GM12801 (cell line): ENCODE measurements around the gene NPB.

Source experiments
- TF ChIP-seq, protein P1 (sequence below): IDR thresholded peaks from one replicate; pipeline ENCODE4 v1.5.1; 2011; ENCODE audit warnings: control low read depth; ENCODE audit not compliant: insufficient read length; ENCODE audit errors: extremely low read depth

Gene NPB

DNA sequence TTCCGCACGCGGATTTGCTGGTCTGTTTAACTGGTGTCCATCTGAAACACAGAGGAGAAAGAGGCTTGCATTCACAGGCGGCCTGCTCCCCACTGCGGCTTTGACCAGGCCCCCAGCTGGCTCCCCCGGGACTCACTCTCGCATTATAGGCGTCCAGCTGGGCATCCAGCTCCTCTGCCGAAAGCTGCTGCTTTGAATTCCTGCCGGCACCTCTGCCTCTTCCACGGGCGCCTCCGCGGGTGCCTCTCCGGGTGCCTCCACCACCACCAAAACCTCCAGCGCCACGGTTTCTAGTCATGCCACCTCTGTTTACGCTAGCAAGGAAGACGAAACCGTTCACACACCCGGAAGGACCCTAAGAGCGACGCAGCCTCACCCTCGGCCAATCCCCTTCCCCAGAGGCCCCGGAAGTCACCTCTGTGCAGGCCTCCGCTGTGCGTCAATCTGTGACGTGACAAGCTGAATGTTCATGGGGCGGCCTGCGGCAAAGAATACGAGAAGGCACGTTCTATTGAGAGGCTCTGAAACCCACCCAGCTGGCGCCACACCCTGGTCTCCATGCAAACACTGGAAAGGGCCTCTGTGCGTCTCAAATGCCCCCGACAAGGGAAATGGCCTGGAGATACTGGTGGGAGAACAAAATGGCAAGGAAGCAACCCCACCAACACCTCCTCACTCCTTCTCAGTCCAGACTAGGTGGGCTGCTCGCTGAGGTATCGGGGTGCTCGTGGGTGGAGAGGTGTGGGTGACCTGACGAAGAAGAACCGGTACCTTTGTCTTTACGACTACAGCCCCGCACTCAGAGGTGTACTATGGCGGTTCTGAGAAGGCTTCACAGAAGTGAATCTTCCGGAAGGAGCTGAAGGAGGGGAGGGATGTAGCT is 13.7 kb upstream of the NPB start:
- TF ChIP-seq, protein P1, sequence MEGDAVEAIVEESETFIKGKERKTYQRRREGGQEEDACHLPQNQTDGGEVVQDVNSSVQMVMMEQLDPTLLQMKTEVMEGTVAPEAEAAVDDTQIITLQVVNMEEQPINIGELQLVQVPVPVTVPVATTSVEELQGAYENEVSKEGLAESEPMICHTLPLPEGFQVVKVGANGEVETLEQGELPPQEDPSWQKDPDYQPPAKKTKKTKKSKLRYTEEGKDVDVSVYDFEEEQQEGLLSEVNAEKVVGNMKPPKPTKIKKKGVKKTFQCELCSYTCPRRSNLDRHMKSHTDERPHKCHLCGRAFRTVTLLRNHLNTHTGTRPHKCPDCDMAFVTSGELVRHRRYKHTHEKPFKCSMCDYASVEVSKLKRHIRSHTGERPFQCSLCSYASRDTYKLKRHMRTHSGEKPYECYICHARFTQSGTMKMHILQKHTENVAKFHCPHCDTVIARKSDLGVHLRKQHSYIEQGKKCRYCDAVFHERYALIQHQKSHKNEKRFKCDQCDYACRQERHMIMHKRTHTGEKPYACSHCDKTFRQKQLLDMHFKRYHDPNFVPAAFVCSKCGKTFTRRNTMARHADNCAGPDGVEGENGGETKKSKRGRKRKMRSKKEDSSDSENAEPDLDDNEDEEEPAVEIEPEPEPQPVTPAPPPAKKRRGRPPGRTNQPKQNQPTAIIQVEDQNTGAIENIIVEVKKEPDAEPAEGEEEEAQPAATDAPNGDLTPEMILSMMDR: no peak

DNA sequence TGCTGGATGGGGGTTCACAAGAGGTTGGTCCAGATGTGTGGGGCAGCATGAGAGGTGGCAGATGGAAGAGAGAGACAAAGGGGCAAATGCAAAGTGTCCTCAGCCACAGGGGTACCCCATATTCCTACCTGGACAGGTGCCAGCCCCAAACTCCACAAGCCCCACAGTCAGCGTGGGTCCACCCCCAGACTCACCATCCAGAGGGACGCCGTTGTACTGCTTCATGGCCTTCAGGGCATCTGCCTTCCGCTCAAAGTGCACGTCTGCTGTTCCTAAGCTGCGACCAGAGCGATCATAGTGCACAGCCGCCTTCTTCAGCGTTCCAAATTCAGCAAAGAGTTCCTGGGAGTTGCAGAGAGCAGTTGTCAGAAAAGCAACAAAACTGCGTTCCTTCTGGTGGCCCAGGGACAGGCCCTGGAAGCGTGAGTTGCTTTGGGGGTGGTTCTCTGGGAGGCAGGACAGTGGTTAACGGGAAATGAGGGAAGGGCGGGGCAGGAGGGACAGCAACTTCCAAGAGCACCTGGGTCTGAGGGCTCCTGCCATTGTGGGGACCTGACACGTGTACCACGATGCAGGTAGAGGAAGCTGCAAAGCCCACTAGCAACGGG is 12.9 kb upstream of the NPB start:
- TF ChIP-seq, protein P1: no peak

DNA sequence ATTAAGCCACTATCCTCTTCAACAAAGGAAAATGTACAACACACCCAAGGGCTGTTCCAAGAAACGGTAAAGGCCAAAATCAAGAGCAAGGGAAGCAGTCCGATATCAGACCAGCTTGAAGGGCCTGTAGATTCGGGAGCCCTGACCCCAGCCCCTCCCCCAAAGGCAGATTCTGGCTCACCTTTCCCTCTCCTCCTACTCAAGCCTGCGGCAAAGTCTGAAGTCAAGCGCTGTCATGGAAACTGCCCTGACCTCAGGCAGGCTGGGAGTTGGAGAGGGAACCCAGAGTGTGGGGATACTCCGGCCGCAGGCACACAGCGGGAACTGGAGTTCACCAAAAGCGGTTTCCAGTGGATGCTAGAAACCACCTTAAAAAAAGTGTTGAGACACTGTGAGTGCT is 12.4 kb upstream of the NPB start:
- TF ChIP-seq, protein P1: no peak

DNA sequence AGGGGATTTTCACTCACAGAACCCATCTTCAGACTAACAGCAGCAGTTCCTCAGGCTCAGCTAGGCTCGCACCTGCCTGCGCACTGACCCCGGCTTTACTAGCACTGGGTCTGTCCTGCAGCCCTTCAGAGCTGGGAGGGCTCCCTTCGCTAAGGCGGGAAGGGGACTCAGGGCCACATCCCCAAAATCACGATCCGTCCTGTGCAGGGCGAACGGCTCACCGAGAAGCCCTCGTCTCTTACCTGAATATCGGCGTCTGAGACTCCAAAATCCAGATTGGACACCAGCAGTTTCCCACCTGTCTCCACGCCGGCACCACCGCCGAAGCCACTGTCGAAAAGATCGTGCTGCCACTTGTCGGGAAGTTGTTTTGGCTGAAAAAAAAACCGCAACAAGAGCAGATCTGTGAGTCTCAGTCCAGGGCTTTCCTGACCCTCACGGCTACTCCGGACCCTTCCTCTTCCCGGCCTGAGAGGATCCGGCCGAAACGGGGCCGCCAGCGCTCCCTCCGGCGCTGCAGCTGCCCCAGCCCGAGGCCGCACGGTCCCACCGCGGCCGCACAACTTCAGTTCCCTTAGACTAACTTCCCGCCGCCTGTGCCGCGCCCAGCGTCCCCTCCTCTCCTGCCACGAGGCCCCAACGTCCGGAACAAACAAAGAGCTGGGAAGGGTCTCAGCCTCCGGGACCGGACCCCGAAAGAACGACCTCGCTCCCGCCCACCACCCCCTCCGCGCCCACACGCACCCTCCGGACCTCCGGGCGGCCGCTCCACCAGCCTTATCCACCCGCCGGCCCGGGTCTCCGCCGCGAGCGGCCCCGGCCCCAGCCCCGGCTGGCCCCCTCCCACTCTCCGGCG is 11.4 kb upstream of the NPB start:
- TF ChIP-seq, protein P1: no peak

DNA sequence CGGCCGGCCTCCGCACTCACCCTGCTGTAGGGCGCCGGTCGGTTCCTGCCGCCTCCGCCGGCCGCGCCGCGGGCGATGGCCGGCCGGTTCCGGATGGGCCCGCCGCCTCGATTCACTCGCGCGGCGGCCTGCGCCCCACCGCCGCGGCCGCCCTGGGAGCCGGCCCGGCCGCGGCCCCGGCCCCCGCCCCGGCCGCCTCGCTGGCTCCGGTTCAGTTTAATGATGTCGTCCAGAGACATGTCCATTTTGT is 10.8 kb upstream of the NPB start:
- TF ChIP-seq, protein P1: no peak

DNA sequence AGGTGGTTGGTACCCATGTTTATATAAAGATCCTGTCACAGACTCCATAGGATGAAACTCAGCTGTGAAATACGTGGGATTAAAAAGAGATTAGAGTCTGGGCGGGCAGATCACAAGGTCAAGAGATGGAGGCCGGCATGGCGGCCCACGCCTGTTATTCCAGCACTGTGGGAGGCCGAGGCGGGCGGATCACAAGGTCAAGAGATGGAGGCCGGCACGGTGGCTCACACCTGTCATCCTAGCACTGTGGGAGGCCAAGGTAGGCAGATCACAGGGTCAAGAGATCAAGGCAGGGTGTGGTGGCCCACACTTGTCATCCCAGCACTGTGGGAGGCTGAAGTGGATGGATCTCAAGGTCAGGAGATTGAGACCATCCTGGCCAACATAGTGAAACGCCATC is 6.6 kb upstream of the NPB start:
- TF ChIP-seq, protein P1: no peak
